A673 (cell line): ENCODE results near the gene MAPKAP1.

Experiments used
- EZH2 ChIP-seq: fragments of 200-600 bp; sonication (generic); IDR thresholded peaks from 2 replicates; pipeline ENCODE4 v1.6.1; 2017; ENCODE audit warnings: borderline replicate concordance, low read depth, mild to moderate bottlenecking, mixed read lengths, antibody characterized with exemption, low read length; ENCODE audit not compliant: poor library complexity, severe bottlenecking
- TF ChIP-seq, protein P1 (sequence below): fragments of 300-800, 200-600 bp; sonication (generic); conservative IDR thresholded peaks from 2 replicates; pipeline ENCODE4 v1.5.1; 2017; ENCODE audit warnings: low read depth, mild to moderate bottlenecking, antibody characterized with exemption, low read length, moderate library complexity, mixed read lengths

GRCh38 chr9:125663127-125663526 lies 43.9 kb downstream of the MAPKAP1 start:
- TF ChIP-seq, protein P1, sequence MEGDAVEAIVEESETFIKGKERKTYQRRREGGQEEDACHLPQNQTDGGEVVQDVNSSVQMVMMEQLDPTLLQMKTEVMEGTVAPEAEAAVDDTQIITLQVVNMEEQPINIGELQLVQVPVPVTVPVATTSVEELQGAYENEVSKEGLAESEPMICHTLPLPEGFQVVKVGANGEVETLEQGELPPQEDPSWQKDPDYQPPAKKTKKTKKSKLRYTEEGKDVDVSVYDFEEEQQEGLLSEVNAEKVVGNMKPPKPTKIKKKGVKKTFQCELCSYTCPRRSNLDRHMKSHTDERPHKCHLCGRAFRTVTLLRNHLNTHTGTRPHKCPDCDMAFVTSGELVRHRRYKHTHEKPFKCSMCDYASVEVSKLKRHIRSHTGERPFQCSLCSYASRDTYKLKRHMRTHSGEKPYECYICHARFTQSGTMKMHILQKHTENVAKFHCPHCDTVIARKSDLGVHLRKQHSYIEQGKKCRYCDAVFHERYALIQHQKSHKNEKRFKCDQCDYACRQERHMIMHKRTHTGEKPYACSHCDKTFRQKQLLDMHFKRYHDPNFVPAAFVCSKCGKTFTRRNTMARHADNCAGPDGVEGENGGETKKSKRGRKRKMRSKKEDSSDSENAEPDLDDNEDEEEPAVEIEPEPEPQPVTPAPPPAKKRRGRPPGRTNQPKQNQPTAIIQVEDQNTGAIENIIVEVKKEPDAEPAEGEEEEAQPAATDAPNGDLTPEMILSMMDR, result no peak
- TF ChIP-seq EZH2, result no peak
